ENCODE data around the gene ST6GALNAC4. TPM values are rescaled to one million over a fixed set of nuclear protein-coding genes. Genes with fewer than 3 reads are reported as not detected.
A peak's percentile ranks its signal among the peaks of the same experiment; 100 is the strongest.

Gene ST6GALNAC4
- total RNA-seq, 2 donors from 2014 or later: 17.5 to 44.5 TPM

DNA sequence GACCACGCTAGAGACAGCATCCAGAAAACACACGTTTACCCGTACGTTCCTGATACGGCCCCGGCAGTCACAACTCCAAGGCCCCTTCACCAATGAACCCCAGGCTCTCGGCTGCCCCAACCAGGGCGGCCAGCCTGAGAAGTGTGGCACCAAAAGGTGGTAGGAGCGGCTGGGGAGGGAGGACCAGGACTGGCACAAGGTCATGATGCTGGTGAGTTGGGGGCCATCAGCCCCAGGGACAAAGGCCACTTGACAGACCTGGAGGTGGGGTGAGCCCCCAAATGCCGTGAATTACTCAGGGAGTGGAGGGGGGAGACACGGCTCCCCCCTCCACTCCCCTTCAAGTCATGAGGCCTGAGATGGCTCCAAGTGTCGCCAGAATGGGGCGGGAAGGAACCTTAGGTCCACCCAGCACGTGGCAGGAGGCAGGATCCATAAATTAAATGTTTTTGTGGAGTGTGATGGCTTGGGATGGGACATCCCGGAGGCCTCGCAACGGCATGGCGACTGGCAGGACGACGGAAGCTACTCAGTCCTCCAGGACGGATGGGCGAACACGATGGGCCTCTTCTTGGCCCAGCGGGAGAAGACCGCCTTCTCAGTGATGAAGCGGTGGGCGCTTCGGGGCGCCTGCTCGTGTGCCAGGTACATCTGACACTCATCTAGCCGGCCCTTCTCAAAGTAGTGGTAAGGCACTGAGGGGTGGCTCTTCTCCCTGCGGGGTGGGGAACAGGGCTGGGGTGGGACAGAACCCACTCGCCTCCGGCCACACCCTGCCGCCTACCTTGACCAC is 8.8 kb downstream of the ST6GALNAC4 start:
- no peaks in the 10 kb centered on the region for H3K27me3 Mint-ChIP-seq
- H3K4me3 Mint-ChIP-seq: no peak overlapping the region
- peaks cover 7% of the 10 kb centered on the region for H3K36me3 Mint-ChIP-seq
- ATAC-seq (no peak), DNase-seq (ENCODE audit: low spot score) (no peak)
- H3K4me1 Mint-ChIP-seq (ENCODE audit: low read depth in 2 of 2): peaks cover 36 to 49% of the 10 kb centered on the region in 2 donors
- H3K27ac Mint-ChIP-seq: peak overlapping the region; percentile 100
- no peaks in the 10 kb centered on the region for H3K9me3 Mint-ChIP-seq

DNA sequence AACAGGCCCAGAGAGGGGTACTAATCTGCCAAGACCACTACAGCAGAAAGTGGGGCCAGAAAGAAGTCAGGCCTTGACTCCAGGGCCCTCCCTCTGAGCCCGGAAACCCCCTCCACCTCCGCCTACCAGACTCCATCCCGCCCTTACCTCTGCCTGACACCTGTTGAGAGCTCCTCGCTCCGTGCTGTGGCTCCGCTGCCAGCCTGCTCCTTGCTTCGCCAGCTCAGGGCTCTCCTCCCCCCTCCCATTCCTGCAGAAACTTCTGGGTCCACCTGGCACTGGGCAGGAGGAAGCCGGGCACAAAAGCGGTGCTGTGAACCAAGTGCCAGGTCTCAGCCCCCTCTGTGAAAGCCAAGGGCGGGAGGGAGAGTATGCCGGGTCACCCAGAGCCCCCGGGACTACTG is 11.1 kb downstream of the ST6GALNAC4 start:
- Mint-ChIP-seq H3K36me3 (peaks cover 3% of the 10 kb centered on the region), H3K27me3 (no peaks in the 10 kb centered on the region), H3K9me3 (no peaks in the 10 kb centered on the region), H3K4me3 (peak overlapping the region; percentile 97), H3K27ac (peak overlapping the region; percentile 100), H3K4me1 (ENCODE audit: low read depth in 2 of 2) (peaks cover 36 to 49% of the 10 kb centered on the region in 2 donors)
- DNase-seq (ENCODE audit: low spot score): peak; percentile 73
- ATAC-seq: peak; percentile 55 to 60

DNA sequence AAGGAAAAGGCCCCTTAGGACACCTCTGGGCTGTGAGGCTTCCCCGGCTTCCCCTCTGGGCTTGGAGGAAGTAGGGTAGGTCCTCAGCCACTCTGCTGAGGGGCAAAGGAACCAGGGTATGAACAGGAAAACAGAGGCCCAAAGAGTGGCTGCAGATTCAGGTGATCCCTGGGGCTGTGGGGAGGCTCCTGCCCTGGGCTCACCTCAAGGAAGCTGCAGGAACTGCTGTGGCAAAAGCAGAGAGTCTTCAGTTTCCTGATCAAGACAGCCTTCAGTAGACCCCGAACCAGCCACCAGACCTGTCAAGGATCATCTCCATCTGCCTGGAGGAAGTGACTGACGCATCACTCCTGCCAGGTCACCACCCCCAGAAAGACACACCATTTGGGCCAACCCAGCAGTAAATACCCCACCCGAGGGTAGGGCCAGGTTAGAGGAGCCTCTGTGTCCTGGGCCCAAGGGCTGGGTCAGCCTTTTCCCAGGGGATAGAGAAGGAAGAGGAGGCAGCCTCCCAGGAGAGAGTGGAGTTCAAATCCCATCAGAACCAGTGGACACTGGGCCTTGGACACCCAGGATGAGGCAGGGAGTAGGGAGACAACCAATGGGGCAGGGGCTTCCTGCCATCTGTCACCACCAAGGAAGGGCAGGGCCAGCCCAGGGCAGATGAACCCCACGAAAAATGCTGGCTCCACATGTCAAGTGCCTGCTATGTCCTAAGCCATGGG is 11.7 kb downstream of the ST6GALNAC4 start:
- H3K4me1 Mint-ChIP-seq (ENCODE audit: low read depth in 2 of 2): peaks cover 34 to 46% of the 10 kb centered on the region in 2 donors
- H3K27ac Mint-ChIP-seq: peak overlapping the region; percentile 100
- no peaks in the 10 kb centered on the region for H3K9me3 Mint-ChIP-seq
- no peaks in the 10 kb centered on the region for H3K36me3 Mint-ChIP-seq
- DNase-seq (ENCODE audit: low spot score) (peak; percentile 69), ATAC-seq (peak; percentile 48 to 70)
- peak overlapping the region; percentile 97 for H3K4me3 Mint-ChIP-seq
- H3K27me3 Mint-ChIP-seq: no peaks in the 10 kb centered on the region

DNA sequence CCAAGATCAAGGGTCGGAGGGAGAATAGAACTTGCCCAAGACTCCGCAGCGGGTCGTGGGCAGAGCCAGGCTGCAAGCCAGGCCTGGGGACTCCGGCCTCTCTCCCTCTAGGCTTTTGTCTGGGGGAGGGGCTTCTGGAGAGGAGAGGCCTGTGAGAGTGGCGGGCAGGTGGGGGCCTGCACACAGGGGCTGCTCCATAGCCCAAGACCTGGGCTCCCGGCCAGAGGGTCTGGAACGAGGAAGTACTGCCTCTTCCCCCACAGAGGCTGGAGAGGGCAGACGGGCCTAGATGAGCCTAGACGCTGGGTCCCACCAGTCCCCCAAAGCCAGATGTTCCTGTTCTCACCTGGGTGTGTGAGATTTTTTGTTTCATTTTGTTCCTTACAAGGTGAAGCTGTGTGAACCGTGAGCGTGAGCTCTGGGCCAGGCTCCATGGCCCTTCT is 12.3 kb downstream of the ST6GALNAC4 start:
- peak overlapping the region; percentile 100 for H3K27ac Mint-ChIP-seq
- no peaks in the 10 kb centered on the region for H3K36me3 Mint-ChIP-seq
- H3K9me3 Mint-ChIP-seq: no peaks in the 10 kb centered on the region
- DNase-seq (ENCODE audit: low spot score) (peak; percentile 59), ATAC-seq (peak in 1 of 2 donors; percentile 1)
- H3K4me3 Mint-ChIP-seq: peak overlapping the region; percentile 97
- H3K27me3 Mint-ChIP-seq: no peaks in the 10 kb centered on the region
- peaks cover 34 to 46% of the 10 kb centered on the region in 2 donors for H3K4me1 Mint-ChIP-seq (ENCODE audit: low read depth in 2 of 2)

DNA sequence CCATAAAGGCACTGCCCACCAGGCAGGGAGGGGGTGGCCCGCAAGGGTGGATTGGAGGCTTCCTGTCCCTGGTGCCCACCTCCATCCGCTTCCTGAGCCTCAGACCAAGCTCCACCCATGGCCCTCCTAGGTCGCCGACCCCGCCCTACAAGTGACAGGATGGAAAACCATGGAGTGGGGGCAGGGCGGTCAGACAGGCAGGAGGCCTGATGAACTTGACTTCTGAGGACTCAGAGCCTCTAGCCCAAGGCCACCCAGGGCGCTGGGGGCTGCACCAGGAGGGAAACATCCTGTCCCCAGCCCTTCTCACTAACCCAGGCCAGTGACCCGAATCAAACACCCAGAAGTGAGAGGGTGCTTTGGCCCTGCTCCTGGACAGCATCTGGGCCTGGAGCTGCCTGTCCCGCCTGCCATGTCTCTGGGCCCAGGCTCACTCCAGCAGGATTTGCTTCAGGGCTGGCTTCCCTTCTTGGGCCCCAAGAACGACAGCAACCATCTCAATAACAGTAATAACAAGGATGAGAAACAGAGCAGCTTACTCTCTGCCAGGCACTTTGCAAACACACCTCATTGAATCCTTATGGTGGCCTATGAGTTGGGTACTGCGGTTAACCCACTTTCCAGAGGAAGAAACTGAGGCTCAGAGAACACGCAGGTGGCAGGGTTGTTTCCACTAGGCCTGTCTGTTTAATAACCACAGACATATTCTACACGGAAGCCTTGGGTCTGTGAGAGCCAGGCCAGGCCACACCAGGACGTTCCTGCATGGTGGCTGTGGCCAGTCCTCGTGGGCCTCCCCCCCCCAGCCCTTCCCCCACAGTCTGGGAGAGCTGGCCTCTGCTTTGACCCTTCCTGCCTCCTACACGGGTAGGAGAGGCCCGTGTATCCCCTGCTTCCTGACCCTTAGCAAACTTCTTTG is 13.0 kb downstream of the ST6GALNAC4 start:
- DNase-seq (ENCODE audit: low spot score) (peak; percentile 88), ATAC-seq (peak; percentile 57 to 65)
- H3K4me1 Mint-ChIP-seq (ENCODE audit: low read depth in 2 of 2): peaks cover 34 to 46% of the 10 kb centered on the region in 2 donors
- no peaks in the 10 kb centered on the region for H3K9me3 Mint-ChIP-seq
- H3K4me3 Mint-ChIP-seq: peak overlapping the region; percentile 97
- no peaks in the 10 kb centered on the region for H3K27me3 Mint-ChIP-seq
- H3K27ac Mint-ChIP-seq: peak overlapping the region; percentile 100
- H3K36me3 Mint-ChIP-seq: no peaks in the 10 kb centered on the region

DNA sequence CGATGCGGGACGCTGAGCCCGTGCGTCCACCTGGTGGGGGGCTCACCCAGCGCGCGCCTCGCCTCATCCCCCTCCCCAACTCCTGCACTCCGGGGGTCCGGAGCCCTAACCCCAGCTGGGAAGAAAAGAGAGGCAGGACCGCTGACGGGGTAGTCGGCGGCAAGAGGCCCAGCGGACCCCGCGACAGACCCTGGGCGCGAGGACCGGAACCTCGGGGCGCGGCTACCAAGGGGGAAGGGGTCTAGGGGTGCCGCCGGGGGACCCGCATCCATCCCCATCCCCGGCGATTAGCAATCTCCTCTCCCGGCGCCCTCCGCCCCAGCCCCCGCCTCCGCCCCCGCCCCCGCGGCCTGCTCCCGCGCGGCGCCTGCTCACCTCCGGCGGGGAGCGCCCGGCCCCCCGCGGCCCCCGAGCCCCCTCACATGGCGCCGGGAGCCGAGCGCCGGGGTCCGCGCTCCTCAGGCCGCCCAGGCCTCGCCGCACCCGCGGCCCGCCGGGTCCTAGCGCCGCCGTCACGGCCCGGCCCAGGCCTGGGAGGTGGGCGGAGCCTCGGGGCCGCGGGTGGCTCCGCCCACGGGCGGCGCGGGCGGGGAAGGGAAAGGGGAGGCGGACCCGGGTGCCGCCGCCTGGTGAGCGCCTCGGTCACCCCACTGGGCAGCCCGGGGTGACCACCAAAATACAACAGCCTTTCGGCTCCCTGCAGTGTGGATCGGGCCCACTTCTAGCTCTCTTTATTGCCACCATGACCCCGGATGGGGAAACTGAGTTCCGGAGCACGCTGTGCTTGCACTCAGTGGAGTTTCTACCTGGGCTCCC is 17.5 kb downstream of the ST6GALNAC4 start, which contains the start of gene ST6GALNAC6:
Gene ST6GALNAC6 (minus strand): TSS at position 476 of the 816 bp plus-strand sequence. CDS start 1,622 bp downstream, outside the sequence.
- Mint-ChIP-seq H3K36me3 (peaks cover 12% of the 10 kb centered on the region), H3K27me3 (no peaks in the 10 kb centered on the region), H3K4me3 (peak within 1 kb of the TSS; percentile 82), H3K4me1 (ENCODE audit: low read depth in 2 of 2) (peaks cover 28 to 31% of the 10 kb centered on the region in 2 donors), H3K9me3 (no peaks in the 10 kb centered on the region), H3K27ac (peak within 1 kb of the TSS; percentile 64 to 78)
- DNase-seq (ENCODE audit: low spot score) (peak; percentile 85), ATAC-seq (peak; percentile 90 to 93)

DNA sequence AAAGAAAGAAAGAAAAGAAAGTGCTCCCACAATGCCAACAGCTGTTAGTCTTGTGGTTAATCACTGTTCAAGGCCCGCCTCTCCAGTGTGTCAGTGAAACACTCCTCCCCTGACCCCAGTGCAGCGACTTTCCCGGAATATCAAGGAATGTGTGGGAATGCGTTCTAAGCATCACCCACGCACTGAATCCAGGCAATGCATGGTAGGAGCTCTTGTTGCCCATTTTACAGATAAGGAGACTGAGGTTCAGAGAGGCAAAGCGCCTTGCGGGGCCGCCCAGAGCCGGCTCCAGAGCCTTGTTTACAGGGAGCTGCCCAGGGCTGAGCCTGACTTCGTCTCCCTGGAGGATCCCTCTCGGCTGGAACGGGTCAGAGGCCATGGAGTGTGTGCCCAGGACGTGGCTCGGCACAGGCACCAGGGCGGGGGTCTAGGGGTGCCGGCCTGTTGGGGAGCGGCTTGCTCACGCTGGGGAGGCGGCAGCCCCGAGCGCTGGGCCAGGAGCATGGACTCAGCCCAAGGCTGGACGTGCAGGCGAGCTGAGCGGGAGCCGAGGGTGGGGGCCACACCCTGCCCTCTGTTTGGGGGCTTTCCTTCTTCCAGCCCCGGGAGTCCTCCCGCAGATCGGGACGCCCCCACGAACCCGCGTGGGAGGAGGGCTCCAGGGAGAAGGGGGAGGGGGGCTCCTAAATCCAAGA is 18.3 kb downstream of the ST6GALNAC4 start:
- peaks cover 25 to 29% of the 10 kb centered on the region in 2 donors for H3K4me1 Mint-ChIP-seq (ENCODE audit: low read depth in 2 of 2)
- DNase-seq (ENCODE audit: low spot score): peak; percentile 70
- H3K27ac Mint-ChIP-seq: peak overlapping the region; percentile 64 to 78

DNA sequence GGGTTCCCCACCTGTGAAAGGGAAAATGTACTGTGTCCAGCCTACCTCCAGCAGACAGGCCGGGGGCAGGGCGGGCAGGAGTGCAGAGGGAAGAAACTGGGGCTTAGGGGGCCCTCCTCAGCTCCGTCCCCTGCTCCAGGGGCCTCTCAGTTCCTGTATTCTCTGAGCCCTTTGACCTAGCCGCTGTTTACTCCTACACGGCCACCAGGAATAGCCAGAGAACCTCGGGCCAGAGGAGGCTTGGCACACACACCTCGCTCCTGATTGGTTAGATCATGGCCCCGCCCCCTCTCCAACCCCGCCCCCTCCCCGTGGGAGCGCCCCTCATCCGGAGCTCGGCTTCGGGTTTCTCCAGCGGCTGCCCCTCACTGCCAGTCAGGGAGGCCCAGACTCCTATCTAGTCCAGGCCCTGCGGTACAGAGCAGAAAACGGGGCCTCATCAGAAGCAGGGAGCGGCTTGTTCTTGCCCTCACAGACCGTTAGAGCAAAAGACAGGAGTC is 19.6 kb downstream of the ST6GALNAC4 start:
- H3K27ac Mint-ChIP-seq: no peak overlapping the region
- ATAC-seq (peak; percentile 24 to 53), DNase-seq (ENCODE audit: low spot score) (peak; percentile 56)
- H3K27me3 Mint-ChIP-seq: no peaks in the 10 kb centered on the region
- no peaks in the 10 kb centered on the region for H3K9me3 Mint-ChIP-seq
- H3K4me1 Mint-ChIP-seq (ENCODE audit: low read depth in 2 of 2): peaks cover 18 to 31% of the 10 kb centered on the region in 2 donors
- peak overlapping the region; percentile 34 for H3K4me3 Mint-ChIP-seq
- H3K36me3 Mint-ChIP-seq: peaks cover 32% of the 10 kb centered on the region

More for the DNA sequence above, 18.3 kb downstream of the ST6GALNAC4 start:
- Mint-ChIP-seq H3K4me3 (peak overlapping the region; percentile 82), H3K27me3 (no peaks in the 10 kb centered on the region), H3K9me3 (no peaks in the 10 kb centered on the region), H3K36me3 (peaks cover 19% of the 10 kb centered on the region)
- ATAC-seq: peak; percentile 22 to 50

DNA sequence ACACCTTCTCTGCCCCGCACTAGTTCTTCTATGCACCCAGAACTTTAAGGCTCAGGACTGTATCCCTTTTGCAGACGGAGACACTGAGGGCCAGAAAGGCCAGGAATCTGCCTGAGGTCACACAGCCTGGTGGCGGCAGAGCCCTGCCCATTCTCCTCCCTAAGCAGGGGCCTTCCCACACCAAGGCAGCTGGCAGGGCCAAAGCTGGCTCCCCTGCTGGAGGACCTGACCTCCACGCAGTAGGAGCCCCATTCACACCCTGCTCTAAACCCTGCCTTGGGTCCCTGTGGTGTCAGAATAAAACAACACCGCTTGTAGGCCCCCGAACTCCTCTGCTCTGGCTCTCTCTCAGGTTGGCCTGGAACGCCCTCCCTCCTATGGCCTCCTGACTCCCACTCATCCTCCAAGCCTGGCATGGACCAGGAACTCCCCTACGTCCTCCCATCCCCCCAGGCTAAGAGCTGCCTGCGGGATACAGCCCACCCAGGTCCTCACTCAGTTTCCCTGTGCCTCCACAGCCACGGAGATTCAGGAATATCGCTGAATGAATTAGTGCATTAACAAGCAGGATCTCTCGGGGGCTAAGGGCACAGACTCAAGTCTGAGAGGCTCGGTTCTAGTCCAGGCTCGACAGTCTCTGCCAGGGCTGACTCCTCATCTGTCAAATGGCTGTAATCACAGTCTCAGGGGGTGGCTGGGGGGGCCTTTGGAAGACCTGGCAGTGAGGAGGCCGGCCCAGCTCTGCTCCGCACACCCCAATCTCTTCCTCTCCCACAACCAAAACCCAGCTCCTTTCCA is 20.2 kb downstream of the ST6GALNAC4 start:
- DNase-seq (ENCODE audit: low spot score): peak; percentile 58
- no peak for ATAC-seq
- peaks cover 32% of the 10 kb centered on the region for H3K36me3 Mint-ChIP-seq
- no peak overlapping the region for H3K4me3 Mint-ChIP-seq
- H3K4me1 Mint-ChIP-seq (ENCODE audit: low read depth in 2 of 2): peaks cover 18 to 31% of the 10 kb centered on the region in 2 donors
- H3K27ac Mint-ChIP-seq: no peak overlapping the region
- no peaks in the 10 kb centered on the region for H3K9me3 Mint-ChIP-seq
- no peaks in the 10 kb centered on the region for H3K27me3 Mint-ChIP-seq

DNA sequence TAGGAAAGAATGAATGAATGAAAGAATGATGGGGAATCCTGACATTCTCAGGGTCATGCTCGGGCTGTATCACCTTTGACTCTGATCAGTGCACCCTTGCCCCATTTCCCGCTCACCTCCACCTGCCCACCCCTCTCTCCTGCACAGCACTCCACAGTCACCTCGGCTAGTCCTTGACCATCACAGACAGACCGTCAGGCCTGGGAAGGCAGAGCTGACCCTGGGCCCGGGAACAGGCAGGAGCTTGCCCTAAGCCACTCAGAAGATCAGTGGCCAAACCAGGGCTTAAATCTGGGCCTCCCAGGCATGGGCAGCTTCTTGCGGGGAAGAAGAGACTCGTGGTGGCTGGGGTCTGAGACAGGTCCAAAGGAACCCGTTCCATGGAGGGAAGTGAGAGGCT is 21.0 kb downstream of the ST6GALNAC4 start:
- H3K4me3 Mint-ChIP-seq: no peak overlapping the region
- H3K36me3 Mint-ChIP-seq: peaks cover 32% of the 10 kb centered on the region
- DNase-seq (ENCODE audit: low spot score) (peak; percentile 29), ATAC-seq (no peak)
- H3K4me1 Mint-ChIP-seq (ENCODE audit: low read depth in 2 of 2): peaks cover 14 to 32% of the 10 kb centered on the region in 2 donors
- H3K27ac Mint-ChIP-seq: peak overlapping the region in 1 of 2 donors; percentile 35
- H3K9me3 Mint-ChIP-seq: no peaks in the 10 kb centered on the region
- no peaks in the 10 kb centered on the region for H3K27me3 Mint-ChIP-seq

DNA sequence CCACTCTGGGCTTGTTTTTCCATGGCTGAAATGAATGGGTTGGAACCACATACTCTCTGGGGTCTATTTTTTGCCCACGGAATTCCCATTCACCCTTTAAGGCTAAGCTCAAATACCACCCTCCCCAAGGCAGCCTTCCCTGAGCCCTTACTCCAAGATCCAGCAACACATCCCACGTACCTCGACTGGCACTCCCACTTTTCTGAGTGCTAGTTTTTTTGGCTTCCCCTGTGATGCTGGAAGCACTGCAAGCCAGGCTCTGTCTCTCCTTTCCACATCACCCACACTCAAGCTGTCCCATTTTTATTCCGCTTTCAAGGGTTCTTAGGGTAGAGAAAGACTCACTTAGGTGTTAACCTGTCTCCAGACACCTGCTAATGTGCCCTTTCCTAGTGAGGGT is 23.4 kb downstream of the ST6GALNAC4 start:
- ATAC-seq (no peak), DNase-seq (ENCODE audit: low spot score) (peak; percentile 42)
- Mint-ChIP-seq H3K4me3 (no peak overlapping the region), H3K4me1 (ENCODE audit: low read depth in 2 of 2) (peaks cover 11 to 28% of the 10 kb centered on the region in 2 donors), H3K27me3 (no peaks in the 10 kb centered on the region), H3K36me3 (peaks cover 32% of the 10 kb centered on the region), H3K27ac (no peak overlapping the region), H3K9me3 (no peaks in the 10 kb centered on the region)

All from natural killer cell treated with Interleukin-12 subunit alpha and Interleukin-12 subunit beta and Interleukin-15 and Interleukin-18, amount 100 ng/mL, for 72 hours (primary cell).